ENCODE results near the gene TWIST2. TPM values are rescaled to one million over a fixed set of nuclear protein-coding genes. Genes with fewer than 3 reads are reported as not detected.

Gene TWIST2
- polyA plus RNA-seq, 1 of the 3 experiments (the other 2 are of a cell fraction), result 19.5 TPM

DNA sequence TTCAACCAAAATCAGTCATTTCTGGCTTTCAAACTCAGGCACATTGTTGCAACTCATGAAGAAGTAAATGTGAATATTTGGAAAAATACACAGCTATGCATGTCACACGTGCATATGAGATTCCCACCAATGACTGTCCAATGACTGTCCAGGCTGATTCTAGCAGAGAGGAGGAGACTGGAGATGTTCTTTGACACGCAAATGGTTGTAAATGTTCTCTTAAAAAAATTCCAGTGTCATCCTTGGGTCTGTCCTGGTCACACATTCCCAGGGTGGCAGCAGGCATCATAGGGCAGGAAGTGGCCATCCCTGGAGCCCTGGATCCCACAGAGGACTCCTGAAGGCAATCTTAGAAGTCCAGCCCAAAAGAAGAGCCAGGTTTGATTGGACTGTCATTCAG, 40.9 kb downstream of the TWIST2 start:
- H3K4me3 ChIP-seq (ENCODE audit: low read depth in 2 of 2, low read length in 1 of 2), result no peak overlapping the region
- TF ChIP-seq TAF1 (IDR thresholded peaks at IDR 0.05; ENCODE audit: borderline replicate concordance, low read depth, low read length) (no peak), MEF2A (IDR thresholded peaks at IDR 0.05; ENCODE audit: borderline replicate concordance, low read depth) (no peak)
- TF ChIP-seq, protein P1, sequence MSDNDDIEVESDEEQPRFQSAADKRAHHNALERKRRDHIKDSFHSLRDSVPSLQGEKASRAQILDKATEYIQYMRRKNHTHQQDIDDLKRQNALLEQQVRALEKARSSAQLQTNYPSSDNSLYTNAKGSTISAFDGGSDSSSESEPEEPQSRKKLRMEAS (IDR thresholded peaks at IDR 0.05; ENCODE audit: low read depth), result no peak
- TF ChIP-seq, protein P2, sequence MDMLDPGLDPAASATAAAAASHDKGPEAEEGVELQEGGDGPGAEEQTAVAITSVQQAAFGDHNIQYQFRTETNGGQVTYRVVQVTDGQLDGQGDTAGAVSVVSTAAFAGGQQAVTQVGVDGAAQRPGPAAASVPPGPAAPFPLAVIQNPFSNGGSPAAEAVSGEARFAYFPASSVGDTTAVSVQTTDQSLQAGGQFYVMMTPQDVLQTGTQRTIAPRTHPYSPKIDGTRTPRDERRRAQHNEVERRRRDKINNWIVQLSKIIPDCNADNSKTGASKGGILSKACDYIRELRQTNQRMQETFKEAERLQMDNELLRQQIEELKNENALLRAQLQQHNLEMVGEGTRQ (IDR thresholded peaks at IDR 0.05; ENCODE audit: borderline replicate concordance, low read depth, low read length), result no peak
- H3K36me3 ChIP-seq (replicated peaks in 1 of 2; ENCODE audit: control insufficient read depth in 1 of 2, insufficient read depth in 2 of 2, low read length in 1 of 2), result no peaks in the 10 kb centered on the region
- H3K27me3 ChIP-seq (ENCODE audit: insufficient read depth), result no peaks in the 10 kb centered on the region
- no peak for DNase-seq
- H3K4me1 ChIP-seq (ENCODE audit: control insufficient read depth in 1 of 2, insufficient read depth in 2 of 2, low read depth in 1 of 2, low read length in 1 of 2), result no peaks in the 10 kb centered on the region
- H3K79me2 ChIP-seq (ENCODE audit: insufficient read depth), result no peaks in the 10 kb centered on the region
- H3K9ac ChIP-seq, result no peak overlapping the region
- ChIA-PET CTCF (no interaction called here), POLR2A (no interaction called here)
- WGBS (ENCODE audit: low lambda C conversion rate), result 92% methylated on average over 2 of the region's 2 CpGs
- H2AFZ ChIP-seq (ENCODE audit: low read depth), result no peak overlapping the region
- no peak overlapping the region for H3K4me2 ChIP-seq
- no peaks in the 10 kb centered on the region for H3F3A ChIP-seq (replicated peaks; ENCODE audit: insufficient read depth)
- H3K27ac ChIP-seq (ENCODE audit: low read depth in 2 of 2, low read length in 1 of 2), result no peak overlapping the region
- no peaks in the 10 kb centered on the region for H3K9me2 ChIP-seq
- no peaks in the 10 kb centered on the region for H3K9me3 ChIP-seq
- H4K20me1 ChIP-seq (ENCODE audit: insufficient read depth), result no peaks in the 10 kb centered on the region

DNA sequence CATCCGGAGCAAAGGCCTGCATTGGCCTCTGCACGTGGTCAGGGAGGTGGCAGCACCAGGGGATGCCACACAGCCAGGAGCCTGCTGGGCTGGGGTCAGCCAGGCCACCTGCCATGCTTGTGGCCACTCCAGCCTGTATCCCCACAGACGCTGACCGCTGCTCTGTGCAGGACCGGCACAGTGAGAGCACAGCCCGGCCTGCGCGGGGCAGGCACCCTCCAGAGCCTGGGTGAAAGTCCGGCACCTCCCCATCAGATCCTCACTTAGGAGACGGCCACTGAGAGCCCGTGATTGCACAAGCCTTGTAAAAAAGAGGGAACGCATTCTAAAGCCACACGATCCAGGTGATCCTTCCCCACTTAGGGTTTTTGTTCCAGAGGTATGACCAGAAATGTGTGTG, 42.2 kb downstream of the TWIST2 start:
- Histone ChIP-seq H3K36me3 (replicated peaks in 1 of 2; ENCODE audit: control insufficient read depth in 1 of 2, insufficient read depth in 2 of 2, low read length in 1 of 2) (no peaks in the 10 kb centered on the region), H3K79me2 (ENCODE audit: insufficient read depth) (no peaks in the 10 kb centered on the region), H3K4me2 (no peak overlapping the region), H4K20me1 (ENCODE audit: insufficient read depth) (no peaks in the 10 kb centered on the region), H3K4me1 (ENCODE audit: control insufficient read depth in 1 of 2, insufficient read depth in 2 of 2, low read depth in 1 of 2, low read length in 1 of 2) (no peaks in the 10 kb centered on the region), H2AFZ (ENCODE audit: low read depth) (no peak overlapping the region), H3K4me3 (ENCODE audit: low read depth in 2 of 2, low read length in 1 of 2) (no peak overlapping the region), H3K9me2 (no peaks in the 10 kb centered on the region), H3K27me3 (ENCODE audit: insufficient read depth) (no peaks in the 10 kb centered on the region), H3F3A (replicated peaks; ENCODE audit: insufficient read depth) (no peaks in the 10 kb centered on the region), H3K9me3 (no peaks in the 10 kb centered on the region), H3K27ac (ENCODE audit: low read depth in 2 of 2, low read length in 1 of 2) (no peak overlapping the region), H3K9ac (no peak overlapping the region)
- WGBS (ENCODE audit: low lambda C conversion rate), result 99% methylated on average over 8 of the region's 13 CpGs
- POLR2A ChIA-PET, result no interaction called here
- no peak for DNase-seq
- TF ChIP-seq GABPA (IDR thresholded peaks at IDR 0.05; ENCODE audit: low read depth), result no peak
- TF ChIP-seq EZH2phosphoT487 (IDR thresholded peaks at IDR 0.05; ENCODE audit: borderline replicate concordance, low read depth), result no peak
- no peak for TF ChIP-seq FOXM1 (IDR thresholded peaks at IDR 0.05; ENCODE audit: low read depth)
- no peak for TF ChIP-seq POLR2AphosphoS5 (IDR thresholded peaks at IDR 0.05; ENCODE audit: low read depth, low read length)
- TF ChIP-seq, protein P3, sequence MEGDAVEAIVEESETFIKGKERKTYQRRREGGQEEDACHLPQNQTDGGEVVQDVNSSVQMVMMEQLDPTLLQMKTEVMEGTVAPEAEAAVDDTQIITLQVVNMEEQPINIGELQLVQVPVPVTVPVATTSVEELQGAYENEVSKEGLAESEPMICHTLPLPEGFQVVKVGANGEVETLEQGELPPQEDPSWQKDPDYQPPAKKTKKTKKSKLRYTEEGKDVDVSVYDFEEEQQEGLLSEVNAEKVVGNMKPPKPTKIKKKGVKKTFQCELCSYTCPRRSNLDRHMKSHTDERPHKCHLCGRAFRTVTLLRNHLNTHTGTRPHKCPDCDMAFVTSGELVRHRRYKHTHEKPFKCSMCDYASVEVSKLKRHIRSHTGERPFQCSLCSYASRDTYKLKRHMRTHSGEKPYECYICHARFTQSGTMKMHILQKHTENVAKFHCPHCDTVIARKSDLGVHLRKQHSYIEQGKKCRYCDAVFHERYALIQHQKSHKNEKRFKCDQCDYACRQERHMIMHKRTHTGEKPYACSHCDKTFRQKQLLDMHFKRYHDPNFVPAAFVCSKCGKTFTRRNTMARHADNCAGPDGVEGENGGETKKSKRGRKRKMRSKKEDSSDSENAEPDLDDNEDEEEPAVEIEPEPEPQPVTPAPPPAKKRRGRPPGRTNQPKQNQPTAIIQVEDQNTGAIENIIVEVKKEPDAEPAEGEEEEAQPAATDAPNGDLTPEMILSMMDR (IDR thresholded peaks at IDR 0.05), result no peak
- no peak for TF ChIP-seq FOXJ3 (CRISPR knock-in tag; IDR thresholded peaks at IDR 0.05)
- TF ChIP-seq, protein P4, sequence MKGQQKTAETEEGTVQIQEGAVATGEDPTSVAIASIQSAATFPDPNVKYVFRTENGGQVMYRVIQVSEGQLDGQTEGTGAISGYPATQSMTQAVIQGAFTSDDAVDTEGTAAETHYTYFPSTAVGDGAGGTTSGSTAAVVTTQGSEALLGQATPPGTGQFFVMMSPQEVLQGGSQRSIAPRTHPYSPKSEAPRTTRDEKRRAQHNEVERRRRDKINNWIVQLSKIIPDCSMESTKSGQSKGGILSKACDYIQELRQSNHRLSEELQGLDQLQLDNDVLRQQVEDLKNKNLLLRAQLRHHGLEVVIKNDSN (IDR thresholded peaks at IDR 0.05; ENCODE audit: borderline replicate concordance, low read depth), result no peak
- TF ChIP-seq, protein P5, sequence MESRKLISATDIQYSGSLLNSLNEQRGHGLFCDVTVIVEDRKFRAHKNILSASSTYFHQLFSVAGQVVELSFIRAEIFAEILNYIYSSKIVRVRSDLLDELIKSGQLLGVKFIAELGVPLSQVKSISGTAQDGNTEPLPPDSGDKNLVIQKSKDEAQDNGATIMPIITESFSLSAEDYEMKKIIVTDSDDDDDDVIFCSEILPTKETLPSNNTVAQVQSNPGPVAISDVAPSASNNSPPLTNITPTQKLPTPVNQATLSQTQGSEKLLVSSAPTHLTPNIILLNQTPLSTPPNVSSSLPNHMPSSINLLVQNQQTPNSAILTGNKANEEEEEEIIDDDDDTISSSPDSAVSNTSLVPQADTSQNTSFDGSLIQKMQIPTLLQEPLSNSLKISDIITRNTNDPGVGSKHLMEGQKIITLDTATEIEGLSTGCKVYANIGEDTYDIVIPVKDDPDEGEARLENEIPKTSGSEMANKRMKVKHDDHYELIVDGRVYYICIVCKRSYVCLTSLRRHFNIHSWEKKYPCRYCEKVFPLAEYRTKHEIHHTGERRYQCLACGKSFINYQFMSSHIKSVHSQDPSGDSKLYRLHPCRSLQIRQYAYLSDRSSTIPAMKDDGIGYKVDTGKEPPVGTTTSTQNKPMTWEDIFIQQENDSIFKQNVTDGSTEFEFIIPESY (IDR thresholded peaks at IDR 0.05; ENCODE audit: borderline replicate concordance, low read depth), result no peak
- TF ChIP-seq, protein P1 (IDR thresholded peaks at IDR 0.05; ENCODE audit: low read depth), result no peak
- TF ChIP-seq RXRA (IDR thresholded peaks at IDR 0.05; ENCODE audit: borderline replicate concordance, low read depth), result no peak
- no peak for TF ChIP-seq RCOR1 (IDR thresholded peaks at IDR 0.05; ENCODE audit: low read length)
- CTCF ChIA-PET, result no interaction called here
